NCI-H1092 (cell line): ENCODE measurements around the gene GAK.
"Not testable (repeated sequence)": the region's sequence is repeated elsewhere in the genome, so short reads cannot be mapped to it uniquely, and the experiment has no call there.

Source experiments
- DNase-seq: peaks from one replicate; lab custom pipeline; 2025; lab: John Stamatoyannopoulos, UW

Gene GAK

GRCh38 chr4:952881-953573, 20.9 kb upstream of the GAK start:
- DNase-seq: no peak

GRCh38 chr4:951594-952468, 19.7 kb upstream of the GAK start:
- DNase-seq: no peak

- no peak for DNase-seq
These were observed 19.1 kb upstream of the GAK start for GRCh38 chr4:951186-951585.

- no peak for DNase-seq
These were observed 18.3 kb upstream of the GAK start for GRCh38 chr4:950136-951020.

- no peak for DNase-seq
These were observed 17.5 kb upstream of the GAK start for GRCh38 chr4:949656-950055.

GRCh38 chr4:948936-949300, 16.8 kb upstream of the GAK start:
- DNase-seq: no peak

- no peak for DNase-seq
These were observed 16.2 kb upstream of the GAK start for GRCh38 chr4:948101-948935.

GRCh38 chr4:947491-947971, 15.4 kb upstream of the GAK start:
- DNase-seq: no peak

GRCh38 chr4:946517-947471, 14.7 kb upstream of the GAK start:
- no peak for DNase-seq

GRCh38 chr4:946103-946450, 14.0 kb upstream of the GAK start:
- DNase-seq: no peak

GRCh38 chr4:945274-946102, 13.4 kb upstream of the GAK start:
- DNase-seq: no peak

GRCh38 chr4:939508-939907, 7.4 kb upstream of the GAK start:
- not testable (repeated sequence) for DNase-seq

- no peak for DNase-seq
These were observed 576 bp upstream of the GAK start for GRCh38 chr4:932713-933070.

- no peak for DNase-seq
These were observed 739 bp downstream of the GAK start for GRCh38 chr4:931194-931959.

- no peak for DNase-seq
These were observed 1.3 kb downstream of the GAK start for GRCh38 chr4:930827-931193.

- no peak for DNase-seq
These were observed 2.0 kb downstream of the GAK start for GRCh38 chr4:930028-930551.

GRCh38 chr4:929096-929765, 2.9 kb downstream of the GAK start:
- DNase-seq: no peak

GRCh38 chr4:927566-927965, 4.5 kb downstream of the GAK start:
- not testable (repeated sequence) for DNase-seq
